Retinal pigment epithelial cell (primary cell): ENCODE data around the gene DHX15.
"Not testable (repeated sequence)": the region's sequence is repeated elsewhere in the genome, so short reads cannot be mapped to it uniquely, and the experiment has no call there.

ENCODE experiments used
- DNase-seq: peaks from one replicate; pipeline ENCODE4 v3.0.0-alpha.2; 2010; ENCODE audit warnings: low read depth
- H3K4me3 ChIP-seq: 2 replicates; pipeline ENCODE4 v1.5.1; 2011; ENCODE audit warnings: mild to moderate bottlenecking, low read length, control low read depth, moderate library complexity
- TF ChIP-seq, protein P1 (sequence below): conservative IDR thresholded peaks from 2 replicates; pipeline ENCODE4 v1.5.1; 2011; ENCODE audit warnings: low read depth, low read length, control low read depth, inconsistent platforms

The DHX15 gene

DNA sequence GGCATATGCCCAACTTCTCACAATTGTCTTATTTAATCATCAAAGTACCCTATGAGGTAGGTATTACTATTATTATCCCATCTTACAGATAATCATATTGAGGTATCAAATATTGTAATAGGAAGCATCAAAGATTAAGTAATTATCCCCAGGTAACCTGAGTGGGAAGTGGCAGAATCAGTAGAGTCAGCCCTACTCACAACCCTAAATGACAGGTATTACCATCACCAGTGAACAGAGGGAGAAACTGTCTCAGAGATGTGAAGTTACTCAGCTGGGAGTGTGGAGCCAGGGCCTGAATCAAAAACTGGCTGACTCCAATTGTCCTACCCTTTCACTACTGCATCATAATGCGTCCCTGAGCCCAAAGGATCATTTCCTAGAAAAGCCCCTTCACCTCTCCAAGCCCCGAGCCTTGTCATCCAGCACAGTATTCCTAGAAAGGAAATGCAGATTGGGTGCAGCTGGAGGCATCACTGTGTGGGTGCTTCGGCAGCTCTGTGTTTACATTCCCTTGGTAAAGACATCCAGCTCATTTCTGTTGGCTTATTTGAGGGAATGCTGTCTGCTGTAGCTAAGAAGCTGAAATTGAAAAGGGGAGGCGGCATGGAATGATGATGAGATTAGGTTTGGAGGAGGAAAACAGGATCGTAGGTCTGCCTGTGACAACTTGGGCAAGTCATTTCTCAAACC, 72.8 kb downstream of the DHX15 start:
- TF ChIP-seq, protein P1, sequence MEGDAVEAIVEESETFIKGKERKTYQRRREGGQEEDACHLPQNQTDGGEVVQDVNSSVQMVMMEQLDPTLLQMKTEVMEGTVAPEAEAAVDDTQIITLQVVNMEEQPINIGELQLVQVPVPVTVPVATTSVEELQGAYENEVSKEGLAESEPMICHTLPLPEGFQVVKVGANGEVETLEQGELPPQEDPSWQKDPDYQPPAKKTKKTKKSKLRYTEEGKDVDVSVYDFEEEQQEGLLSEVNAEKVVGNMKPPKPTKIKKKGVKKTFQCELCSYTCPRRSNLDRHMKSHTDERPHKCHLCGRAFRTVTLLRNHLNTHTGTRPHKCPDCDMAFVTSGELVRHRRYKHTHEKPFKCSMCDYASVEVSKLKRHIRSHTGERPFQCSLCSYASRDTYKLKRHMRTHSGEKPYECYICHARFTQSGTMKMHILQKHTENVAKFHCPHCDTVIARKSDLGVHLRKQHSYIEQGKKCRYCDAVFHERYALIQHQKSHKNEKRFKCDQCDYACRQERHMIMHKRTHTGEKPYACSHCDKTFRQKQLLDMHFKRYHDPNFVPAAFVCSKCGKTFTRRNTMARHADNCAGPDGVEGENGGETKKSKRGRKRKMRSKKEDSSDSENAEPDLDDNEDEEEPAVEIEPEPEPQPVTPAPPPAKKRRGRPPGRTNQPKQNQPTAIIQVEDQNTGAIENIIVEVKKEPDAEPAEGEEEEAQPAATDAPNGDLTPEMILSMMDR, result no peak
- no peak overlapping the region for H3K4me3 ChIP-seq
- DNase-seq, result no peak

DNA sequence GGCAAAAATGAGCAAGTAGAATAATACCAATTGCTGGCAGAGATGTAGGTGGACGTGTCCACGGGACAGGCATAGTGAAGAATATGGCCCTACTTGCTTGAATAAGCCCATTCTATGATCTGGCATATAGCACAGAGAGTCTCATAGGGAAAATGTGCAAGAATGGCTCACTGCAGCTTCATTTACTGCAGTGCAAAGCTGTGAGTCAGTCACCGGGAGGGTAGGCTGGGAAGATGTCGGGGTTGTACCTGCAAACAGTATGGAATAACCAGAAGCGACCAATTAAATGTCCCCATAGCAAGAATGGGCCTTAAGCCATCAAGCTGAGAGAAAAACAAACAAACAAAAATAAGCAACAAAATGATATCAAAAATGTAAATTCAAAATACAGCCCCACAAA, 74.3 kb downstream of the DHX15 start:
- H3K4me3 ChIP-seq, result no peak overlapping the region
- no peak for DNase-seq
- TF ChIP-seq, protein P1, result no peak

DNA sequence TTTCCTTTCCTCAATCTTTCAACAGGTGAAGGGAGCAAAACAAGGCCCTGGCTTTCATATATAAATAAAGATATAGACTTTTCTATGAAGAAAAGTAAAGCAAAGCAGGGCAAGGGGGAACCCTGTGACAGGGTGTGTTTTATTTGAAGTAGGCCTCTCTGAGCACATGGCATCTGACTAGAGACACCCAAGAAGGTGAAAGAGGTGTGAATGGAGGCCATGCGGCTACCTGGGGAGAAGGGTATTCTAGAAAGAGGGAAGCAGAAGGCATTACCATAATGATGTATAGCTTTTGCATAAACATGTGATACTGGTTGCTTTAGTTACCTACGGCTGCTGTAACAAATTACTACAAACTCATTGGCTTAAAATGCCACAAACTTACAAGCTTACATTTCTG, 75.8 kb downstream of the DHX15 start:
- DNase-seq, result no peak
- TF ChIP-seq, protein P1, result no peak

DNA sequence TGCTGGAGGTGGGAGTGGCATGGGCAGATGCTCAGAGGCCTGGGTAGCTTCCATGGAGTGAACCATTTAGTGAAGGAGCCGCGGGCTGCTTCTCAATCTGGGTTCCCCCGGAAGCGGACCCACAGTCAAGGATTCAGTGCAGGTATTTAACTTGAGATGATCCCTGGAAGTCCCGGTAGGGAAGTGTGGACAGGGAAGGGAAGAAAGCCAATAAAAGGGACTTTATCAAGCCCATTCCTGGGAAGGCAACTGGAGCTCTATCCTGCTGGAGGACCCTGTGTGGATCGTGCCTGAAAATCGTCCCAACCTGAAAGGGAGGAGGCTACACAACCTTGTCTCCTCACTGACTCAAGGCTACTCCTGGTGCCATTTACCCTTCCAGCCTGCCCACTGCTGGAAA, 76.9 kb downstream of the DHX15 start:
- TF ChIP-seq, protein P1, result no peak

More for the DNA sequence above, 75.8 kb downstream of the DHX15 start:
- H3K4me3 ChIP-seq, result no peak overlapping the region

DNA sequence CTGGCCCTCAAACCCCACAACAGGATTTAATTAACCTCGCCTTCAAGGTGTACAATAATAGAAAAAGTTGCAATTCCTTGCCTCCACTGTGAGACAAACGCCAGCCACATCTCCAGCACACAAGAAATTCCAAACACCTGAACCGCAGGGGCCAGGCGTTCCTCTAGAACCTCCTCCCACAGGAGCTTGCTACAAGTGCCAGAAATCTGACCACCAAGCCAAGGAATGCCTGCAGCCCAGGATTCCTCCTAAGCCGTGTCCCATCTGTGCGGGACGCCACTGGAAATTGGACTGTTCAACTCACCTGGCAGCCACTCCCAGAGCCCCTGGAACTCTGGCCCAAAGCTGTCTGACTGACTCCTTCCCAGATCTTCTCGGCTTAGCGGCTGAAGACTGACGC, 81.3 kb downstream of the DHX15 start:
- not testable (repeated sequence) for H3K4me3 ChIP-seq, DNase-seq

More for the DNA sequence above, 76.9 kb downstream of the DHX15 start:
- no peak for DNase-seq
- H3K4me3 ChIP-seq, result no peak overlapping the region

DNA sequence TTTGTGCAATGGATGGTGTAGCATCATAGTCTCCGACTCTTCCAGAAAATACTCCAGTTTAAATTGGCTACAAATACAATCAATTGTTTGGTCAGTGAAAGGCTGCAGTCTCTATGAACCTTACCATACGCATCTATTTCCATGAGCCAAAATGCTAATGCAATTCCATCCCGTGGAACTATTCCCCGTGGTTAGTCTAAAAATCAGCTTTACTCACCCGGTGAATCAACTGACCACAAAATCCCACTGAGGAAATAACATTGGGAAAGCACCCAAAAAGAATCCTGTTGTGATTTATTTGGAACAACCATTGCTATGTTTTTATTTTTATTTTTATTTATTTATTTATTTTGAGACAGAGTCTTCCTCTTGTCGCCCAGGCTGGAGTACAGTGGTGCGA, 87.1 kb downstream of the DHX15 start:
- no peak for DNase-seq
- TF ChIP-seq, protein P1, result no peak

DNA sequence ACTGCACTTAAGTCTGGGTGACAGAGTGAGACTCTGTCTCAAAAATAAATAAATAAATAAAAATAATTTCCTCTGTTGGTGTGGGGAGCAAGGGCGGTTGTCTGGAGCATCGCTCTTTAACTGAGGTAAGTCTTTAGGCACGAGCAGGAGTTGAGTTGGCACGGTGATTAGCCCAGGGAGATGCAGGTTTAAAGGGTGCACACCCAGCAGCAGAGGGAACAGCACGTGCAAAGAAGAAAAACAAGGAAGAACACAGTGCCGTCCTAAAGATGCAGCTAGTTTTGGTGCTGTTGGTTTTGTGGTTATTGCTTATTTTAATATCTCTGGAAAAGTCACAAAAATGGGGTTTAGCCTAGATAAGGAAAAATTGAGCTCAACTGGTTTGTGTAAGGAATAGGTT, 87.8 kb downstream of the DHX15 start:
- DNase-seq, result no peak

More for the DNA sequence above, 87.1 kb downstream of the DHX15 start:
- no peak overlapping the region for H3K4me3 ChIP-seq

More for the DNA sequence above, 87.8 kb downstream of the DHX15 start:
- H3K4me3 ChIP-seq, result no peak overlapping the region
- TF ChIP-seq, protein P1, result no peak
